T-helper 9 cell (primary cell): Measurements from ENCODE around the gene NEK6.
"Not testable (repeated sequence)": the region's sequence is repeated elsewhere in the genome, so short reads cannot be mapped to it uniquely, and the experiment has no call there.

Source experiments
- DNase-seq: peaks from one replicate; pipeline ENCODE4 v3.0.0-alpha.2; 2020

The NEK6 gene

DNA sequence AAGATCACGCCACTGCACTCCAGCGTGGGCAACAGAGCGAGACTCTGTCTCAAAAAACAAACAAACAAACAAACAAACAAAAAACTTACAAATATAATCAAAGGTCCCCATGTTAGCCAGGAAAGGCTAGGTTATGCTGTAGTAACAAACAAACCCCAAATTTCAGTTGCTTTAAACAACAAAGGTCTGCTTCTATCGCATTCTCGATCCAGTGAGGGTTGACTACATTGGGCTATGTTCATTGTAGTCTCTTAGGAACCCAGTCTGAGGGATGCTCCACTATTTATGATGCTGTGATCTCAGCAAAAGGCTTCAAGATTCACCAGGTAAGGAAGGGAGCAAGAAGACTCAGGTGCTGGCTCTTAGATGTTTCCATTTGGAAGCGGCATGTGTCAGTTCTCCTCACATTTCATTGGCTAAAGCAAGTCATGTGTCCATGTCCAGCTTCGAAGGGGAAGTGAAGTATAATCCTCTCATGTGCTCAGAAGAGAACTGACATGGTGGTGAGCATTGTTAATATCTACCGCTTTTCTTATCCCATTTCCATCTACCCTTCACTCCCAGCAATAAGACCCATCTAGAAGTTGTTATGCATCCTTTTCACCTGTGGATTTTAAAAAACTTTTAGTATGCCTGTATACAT lies 26.5 kb upstream of the NEK6 start:
- no peak for DNase-seq

DNA sequence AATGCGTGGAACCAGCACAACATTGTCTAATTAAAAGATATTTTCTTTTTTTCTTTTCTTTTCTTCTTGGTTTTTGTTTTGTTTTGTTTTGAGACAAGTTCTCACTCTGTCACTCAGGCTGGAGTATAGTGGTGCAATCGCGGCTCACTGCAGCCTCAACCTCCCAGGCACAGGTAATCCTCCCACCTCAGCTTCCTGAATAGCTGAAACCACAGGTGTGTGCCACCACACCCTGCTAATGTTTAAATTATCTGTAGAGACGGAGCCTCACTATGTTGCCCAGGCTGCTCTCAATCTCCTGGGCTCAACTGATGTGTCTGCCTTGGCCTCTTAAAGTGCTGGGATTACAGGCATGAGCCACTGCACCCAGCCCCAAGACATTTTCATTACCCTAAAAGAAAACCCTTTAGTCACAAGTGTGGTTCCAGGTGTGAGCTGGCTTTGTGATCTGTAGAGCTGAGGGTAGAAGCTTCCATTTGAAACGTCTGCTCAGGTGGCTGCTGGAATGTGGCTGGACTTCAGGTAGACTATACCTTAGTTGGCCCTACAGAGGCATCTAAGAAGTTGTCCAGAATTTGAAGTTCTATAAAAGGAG lies 19.1 kb upstream of the NEK6 start:
- no peak for DNase-seq

DNA sequence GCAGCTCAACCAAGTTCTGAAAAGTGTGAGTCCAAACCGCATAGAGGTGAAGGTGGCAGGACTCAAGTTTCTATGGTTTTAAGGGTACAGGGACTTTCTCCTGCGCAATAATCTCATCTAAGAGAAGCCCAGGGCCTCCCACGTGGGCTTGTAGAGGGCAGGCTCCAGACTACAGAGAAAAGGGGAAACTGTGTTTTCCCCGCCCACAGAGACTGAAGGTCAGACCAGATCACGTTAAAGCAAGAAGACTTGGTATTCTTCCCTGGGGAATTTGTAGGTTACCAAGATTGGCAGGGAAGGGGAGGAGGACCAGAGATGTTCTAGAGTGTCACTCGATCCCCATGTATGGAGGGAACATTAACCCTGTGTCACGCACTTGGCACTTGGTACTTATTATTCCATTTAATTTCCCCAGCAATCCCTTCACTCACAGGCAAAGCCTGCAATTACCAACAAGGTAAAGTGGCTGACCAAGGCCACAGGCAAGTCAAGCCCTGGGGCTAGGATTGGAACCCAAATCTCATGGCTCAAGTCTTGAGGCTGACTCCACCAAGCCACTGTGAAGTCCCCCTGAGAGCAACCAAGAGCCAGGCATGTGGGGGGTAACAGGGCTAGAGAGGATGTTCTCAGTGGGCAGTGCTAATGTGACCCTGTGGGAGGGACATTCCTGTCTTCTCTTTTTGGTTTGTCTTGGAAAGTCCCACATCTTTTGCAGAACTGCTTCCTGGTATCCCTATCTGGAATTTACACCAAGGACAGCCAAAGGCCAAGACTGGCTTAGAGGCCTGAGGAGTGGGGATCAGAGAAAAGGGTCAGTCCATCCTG lies 18.3 kb upstream of the NEK6 start:
- no peak for DNase-seq

DNA sequence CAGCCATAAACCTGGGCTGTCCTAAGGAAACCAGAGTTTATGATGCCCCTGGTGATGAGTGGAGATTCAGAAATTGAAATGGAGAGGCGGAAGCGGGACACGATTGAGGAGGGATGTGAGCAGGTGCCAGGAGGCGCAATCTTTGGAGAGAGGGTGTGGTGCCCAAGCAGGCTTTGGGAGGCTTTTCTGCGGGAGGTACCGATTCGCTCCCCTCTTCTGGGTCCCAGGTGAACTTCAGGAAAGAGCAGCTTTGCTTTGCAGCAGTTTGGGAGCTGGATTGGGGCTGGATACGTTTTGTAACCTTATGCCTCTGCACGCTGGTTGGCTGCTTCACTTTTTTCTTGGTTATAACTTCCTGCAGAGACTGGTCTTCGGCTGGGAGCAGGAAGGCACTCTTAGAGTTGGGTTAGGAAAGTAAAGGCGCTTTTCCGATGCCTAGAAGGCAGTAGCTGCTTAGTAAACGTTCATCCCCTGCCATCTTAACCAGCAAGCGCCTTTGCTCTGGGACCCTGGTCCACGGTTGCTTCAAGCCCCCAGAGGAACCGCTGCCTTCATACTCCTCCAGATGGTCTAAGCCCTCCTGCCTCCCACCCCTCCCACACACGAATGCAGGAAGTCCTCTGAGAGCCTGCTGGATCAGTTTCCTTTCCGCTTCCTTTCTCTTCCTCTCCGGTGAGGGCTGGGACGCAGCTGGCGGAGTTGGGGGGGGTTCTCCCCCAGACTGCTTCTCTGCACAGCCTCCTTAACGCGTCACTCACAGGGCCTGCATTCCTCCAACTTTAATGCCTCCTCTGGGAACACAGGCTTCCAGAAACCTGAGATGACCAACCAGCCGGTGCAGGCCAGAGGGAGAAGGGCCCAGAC lies 15.2 kb upstream of the NEK6 start:
- DNase-seq: no peak

DNA sequence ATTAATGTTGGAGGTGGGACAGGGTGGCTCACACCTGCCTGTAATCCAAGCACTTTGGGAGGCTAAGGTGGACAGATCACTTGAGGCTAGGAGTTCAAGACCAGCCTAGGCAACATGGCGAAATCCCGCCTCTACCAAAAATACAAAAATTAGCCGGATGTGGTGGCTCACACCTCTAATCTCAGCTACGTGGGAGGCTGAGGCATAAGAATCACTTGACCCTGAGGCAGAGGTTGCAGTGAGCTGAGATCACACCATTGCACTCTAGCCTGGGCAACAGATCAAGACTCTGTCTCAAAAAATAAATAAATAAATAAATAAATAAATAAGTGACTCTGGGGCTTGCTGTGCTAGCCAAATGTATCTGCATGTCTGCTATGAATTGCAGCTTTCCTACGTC lies 10.4 kb upstream of the NEK6 start:
- DNase-seq: not testable (repeated sequence)

DNA sequence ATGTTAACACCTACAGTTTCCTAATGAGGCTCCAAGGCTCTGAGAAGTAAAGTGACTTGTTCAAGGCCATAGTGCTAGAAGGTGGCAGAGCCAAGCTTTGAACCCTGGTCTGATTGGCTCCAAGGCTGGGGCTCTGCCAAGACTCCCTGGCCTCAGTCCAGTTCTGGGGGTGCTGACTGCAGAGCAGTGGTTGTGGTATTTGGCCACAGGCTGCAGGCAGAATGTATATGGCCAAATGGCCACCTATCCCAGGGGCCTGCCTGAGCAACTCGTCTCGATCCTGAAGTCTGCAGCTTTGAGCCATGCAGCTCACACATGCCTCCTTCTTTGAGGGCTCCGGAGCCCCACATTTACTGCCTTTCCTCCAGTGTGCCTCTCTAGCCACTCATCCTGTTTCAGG lies 9.7 kb upstream of the NEK6 start:
- DNase-seq: no peak

DNA sequence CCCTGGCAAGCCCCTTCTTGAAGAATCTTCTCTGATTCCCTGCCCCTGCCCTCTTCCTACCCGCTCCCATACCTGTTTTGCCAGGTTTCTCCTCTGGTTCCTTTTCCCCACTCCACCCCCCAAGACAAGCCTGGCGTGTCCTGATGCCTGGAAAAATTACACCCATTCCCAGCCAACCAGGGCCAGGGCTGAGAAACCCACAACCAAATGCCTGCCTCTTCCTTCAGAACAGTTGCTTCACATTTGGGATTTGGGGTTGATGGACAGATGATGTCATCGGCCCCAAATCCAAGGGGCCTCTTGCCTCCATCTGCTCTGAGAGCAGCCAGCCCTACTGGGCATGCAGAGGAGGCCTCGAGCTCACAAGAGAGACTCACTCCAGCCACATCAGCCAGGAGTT lies 8.8 kb upstream of the NEK6 start:
- no peak for DNase-seq

DNA sequence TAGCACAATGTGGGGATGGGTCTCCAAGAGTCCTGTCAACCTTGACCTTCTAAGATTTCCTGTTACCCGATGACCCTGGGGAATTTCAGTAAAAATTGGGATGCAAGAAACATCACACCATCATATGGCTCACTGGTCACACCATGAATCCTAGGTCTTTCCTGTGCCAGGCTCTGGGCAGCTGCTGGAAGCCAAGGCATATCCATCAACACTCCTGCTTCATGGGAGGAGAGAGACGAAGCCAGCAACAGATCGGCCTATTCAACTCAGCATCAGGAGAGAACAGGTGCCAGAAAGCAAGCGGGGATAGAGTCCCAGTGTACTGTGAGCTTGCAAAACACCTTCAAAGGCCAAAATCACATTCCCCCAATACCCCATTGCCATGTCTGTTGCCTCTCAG lies 6.5 kb upstream of the NEK6 start:
- no peak for DNase-seq

DNA sequence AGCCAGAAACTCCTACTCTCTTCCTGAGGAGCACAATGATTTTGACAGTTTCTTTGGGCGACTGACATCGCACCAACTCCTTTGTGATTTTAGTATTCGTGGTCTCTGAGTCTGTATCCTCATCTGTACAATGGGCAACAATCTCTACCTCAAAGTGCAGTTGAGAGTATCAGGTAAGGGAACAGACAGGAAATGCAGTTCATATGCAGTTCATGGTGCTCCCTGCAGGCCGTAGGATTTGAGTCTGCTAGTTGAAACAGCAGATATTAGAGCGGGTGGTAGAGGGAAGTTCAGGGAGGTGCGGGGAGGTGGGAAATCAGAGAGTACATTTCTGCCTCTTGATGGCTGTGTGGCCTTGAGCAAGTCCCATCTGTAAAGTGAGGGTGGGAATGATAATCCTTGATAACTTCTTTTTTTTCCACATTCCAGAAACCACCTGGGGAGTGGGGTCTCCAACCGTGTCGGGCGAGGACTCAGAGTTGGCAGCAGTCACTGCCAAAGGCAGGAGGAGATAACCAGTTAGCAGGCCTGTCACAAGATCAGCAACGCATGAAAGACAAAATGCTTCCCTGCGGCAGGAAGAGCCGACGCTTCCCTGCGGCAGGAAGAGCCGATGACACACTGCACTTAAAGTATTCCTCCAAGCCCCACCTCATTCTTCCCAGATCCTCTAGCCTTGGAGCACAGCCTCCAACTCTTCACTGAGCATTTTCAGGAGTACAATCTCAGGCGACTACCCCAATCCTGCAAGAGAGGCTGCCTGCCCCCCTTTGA lies 6.0 kb upstream of the NEK6 start:
- DNase-seq: no peak

DNA sequence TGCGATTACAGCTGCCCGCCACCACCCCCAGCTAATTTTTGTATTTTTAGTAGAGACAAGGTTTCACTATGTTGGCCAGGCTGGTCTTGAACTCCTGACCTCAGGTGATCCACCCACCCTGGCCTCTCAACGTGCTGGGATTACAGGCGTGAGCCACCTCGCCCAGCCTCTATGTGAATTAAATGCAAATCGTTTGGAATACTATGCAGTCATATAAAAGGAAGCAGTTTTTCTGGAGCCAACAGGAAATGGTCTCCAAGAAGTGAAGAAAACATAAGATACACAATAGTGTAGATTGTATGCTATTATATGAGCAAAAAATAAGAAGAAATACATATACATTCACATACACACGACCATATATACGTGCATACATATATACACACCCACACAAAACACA lies 4.9 kb upstream of the NEK6 start:
- DNase-seq: not testable (repeated sequence)

DNA sequence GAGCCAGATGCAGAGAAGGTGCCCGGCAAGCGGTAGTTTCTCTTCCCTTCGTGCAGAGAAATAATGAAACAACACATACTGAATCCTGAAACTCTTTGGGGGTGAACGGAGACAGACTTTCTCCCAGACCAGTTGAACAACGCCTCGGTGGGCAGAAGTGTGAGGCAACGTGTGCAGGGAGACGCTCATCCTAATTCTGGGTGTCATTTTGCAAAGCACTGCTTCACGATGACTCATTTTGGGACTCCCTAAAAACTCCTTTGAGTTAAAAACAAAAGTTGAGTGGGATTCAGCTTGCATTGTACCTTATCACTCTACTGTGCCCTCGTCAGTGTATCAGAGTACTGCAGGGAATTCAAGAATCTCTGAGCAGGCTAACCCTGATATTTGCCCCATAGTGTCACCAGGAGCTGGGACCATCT lies 3.5 kb upstream of the NEK6 start:
- DNase-seq: no peak

DNA sequence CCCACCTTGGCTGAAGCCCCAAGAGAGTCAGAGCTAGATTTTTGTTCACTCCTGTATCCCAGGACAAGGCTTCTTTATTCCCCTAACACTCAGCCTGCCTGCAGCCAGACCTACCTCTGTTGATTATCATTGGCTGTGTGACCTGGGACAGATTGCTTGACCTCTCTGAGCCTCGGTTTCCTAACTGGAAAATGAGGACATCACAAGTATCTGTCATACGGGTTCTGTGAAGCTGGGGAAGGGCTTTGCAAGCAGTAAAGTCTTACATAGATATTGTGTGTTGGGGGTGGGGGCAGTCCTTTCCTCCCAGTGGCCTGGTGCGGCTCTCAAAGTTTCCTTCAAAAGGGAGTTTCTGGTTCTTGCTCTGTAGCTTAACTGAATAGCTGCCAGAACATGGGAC lies 2.5 kb upstream of the NEK6 start:
- no peak for DNase-seq

DNA sequence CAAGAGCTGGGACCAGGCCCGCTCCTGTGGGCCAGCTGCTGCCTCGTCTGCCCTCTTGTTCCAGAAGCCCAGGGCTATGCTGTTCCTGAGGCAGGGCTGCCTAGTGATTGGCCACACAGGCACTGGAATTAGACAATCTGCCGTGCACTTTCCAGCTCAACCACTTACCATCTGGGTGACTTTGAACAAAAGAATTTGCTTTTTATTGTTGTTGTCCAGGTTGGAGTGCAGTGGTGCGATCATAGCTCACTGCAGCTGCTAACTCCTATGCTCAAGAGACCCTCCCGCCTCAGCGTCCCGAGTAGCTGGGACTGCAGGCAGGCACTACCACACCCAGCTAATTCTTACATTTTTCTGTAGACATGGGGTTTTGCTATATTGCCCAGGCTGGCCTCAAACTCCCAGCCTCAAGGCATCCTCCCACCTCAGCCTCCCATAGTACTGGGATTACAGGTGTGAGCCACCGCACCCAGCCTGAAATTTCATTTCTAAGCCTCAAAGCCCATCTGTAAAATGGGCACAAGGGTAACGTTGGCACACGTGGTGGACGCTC lies 1.2 kb upstream of the NEK6 start:
- DNase-seq: no peak

DNA sequence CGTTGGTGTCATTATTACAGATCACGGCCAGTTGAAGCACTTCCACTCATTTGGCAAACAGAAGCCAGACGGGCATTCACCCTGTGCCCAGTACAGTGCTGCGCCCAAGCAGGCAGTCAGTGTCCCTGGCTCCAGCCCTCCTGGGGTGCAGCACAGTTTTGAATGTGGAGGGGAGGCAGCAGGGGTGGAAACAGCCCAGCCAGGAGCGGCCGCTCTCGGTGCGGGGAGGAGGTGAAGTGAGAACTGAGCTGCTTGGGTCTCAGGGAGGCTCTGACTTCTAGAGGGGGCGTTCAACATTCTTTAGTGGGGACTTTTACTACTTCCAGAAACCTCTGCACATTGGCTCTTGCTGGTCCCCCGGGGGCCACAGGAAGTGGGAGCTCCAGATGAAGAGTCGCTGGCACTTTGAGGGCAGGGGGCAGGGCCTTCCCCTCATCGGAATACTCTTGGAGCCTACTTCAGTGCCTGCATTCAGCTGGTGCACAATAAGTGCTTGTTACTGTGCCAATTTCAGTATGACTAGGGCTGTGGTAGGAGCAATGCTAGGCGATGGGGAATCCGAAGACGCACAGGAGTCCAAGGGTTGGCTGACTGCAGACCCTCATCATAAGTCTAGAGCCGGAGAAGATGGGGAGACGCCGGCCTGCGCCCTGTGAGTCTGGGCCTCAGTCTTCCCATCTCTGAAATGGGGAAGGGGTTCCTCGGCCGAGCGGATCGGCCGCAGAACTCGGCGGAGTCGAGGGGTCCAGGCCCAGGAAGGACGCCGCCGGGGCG lies 492 bp upstream of the NEK6 start:
- no peak for DNase-seq

DNA sequence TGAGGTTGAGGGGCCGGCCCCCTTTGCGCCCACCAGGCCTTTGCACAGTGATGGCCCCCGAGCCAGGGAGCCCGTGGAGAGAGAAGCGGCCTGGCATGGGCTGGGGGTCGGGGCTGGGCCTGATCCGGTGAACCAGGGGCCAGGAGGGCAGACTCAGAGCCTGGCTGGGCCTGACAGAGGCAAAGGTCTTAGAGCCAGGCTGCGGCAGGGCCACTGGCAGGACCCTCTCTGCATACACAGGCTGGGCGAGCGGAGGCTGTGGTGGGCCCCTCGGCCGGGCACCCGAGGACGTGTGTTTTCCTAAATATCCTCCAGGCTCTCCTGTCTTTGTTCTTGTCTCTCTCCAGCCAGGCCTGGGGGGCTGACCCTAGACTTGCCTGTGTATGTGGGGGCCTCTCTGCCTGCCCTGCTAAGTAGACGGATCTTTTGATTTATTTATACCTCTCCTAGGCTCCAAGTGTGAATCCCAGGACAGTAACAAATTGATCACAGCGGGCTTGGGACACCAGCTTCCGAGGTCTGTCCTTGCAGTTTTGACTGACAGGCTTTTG lies 933 bp downstream of the NEK6 start:
- DNase-seq: no peak

DNA sequence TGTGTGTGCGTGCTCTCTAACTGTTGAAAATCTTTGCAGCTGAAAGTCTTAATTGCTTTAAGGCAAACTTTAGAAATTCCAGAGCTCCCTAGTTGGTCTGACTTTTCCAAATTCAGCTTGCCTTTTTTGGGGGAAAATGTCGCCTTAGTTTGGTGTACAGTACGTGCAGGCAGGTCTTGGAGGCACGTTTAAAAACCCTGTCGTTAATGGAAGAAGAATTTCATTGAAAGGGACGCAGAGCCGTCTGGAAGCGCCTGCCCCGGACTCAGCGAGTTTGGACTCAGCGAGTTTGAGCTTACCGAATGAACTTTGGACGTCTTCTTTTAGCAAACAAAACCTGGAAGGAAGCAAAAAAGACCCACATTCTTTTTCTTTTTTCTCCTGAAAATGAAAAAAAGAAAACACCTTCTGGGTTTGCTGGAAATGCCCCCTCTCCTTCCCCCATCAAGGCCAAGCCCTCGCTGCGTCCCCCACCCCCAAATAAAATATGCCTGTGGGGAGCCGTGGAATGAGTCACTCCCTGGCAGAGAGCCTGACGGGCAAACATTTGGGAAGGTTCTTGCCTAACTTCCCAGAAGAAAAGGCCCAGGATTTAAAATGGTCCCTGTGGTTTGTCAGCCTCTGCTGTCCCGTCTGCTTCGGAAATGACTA lies 1.5 kb downstream of the NEK6 start:
- no peak for DNase-seq

DNA sequence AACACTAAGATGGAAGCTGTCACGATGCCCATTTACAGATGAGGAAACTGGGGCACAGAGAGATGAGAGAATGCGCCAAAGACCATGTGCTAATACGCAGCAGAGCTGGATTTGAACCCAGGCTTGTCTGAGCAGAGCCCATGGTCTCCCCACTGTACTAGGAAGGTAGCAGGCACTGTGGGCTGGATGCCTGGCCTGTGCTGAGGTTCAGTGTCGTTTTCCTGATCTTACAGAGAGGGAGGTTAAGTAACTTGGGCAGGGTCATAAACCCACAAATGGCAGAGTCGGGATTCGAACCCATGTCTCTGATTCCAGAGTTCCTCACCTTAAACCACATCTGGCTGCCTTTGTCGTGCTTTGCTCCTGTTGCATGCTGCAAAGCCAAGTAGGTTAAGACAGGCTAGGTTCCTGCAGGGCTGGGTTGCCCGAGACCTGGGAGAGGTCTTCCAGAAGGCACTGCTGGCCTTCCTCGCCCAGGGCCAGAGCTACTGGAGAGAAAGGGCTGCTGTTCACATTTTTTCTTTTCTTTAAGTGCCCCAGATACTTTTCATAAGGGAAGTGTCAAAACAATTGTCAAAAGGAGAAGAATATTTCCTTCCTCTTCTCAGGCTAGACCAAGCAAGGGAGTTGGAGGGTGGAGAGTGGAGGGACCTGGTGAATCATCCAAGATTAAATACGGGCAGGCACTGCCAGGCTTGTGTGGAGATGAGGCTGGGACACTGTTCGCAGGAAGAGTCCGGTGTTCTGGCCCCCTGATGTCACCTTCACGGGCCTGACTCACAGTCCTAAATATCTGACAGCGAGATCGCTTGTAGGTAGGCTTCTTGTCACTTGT lies 3.2 kb downstream of the NEK6 start:
- DNase-seq: no peak

DNA sequence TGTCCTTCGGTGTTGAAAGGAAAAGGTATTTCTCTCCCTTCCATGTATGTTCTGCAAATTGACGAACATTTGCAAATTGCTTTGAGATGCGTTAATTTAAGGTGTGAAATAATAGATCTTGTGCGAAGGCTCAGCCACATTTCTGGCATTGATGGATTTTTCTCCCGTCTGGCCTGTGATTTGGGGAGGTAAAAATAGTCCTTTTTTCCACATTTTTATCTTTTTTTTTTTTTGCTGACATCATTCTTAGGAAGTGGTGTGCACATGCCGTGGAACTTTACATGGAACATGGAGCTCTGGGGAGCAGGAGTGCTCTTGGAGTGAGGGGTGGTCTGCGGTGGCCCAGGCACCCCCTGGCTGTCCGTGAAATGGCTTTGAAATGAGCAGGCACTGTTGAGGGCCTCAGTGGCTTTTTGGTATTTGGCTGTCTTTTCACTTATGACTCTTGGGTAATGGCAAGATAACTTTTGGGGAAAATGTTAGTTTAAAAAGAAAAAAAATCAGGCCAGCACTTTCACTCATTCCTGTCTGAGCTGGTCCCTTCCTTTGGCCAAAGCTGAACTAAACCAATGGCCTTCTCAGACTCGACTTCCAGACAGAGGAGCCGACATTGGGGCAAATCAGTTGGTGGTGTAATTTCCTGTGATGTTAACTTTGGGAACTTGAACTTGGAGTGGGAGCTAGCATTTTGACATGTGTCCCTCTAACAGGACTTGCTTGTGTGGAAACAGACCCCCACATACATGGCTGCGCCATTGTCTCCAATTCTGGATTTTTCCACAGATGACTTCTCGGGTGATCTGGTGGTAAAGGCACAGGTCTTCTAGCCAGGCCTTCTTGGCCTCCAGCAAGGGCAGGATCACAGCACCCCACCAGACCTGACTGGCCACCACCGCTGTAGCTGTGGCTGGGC lies 4.2 kb downstream of the NEK6 start:
- DNase-seq: no peak

DNA sequence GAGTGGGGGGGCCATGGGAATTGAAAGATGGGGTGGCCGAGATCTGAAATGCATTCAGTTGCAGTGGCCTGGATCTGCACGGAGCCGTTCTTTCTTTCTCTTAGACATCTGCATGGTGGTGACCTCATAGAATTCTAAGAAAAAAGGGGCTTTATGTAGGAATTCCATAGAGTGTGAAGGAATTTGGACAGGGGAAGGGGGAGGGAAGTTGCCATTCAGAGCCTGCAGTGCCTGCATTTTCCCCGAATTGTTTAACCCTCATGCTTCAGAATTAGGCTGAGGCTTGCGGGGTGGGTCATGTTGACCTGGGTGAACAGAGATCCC lies 4.9 kb downstream of the NEK6 start:
- no peak for DNase-seq
